Calu3 (cell line): Measurements from ENCODE around the gene TTC13. TPM values are rescaled to one million over a fixed set of nuclear protein-coding genes. Genes with fewer than 3 reads are reported as not detected.

Experiments
- BruUV-seq: library from RNA; stranded (reverse); fragments of 400-500 nt; replicated peaks from 2 replicates; lab custom pipeline; 2021; lab: Mats Ljungman, UMichigan
- CTCF ChIA-PET: fragments of 300-600 bp; sonication (Branson Sonifier 250); formaldehyde crosslinking; loops from one replicate; lab custom pipeline; 2022; ENCODE audit warnings: antibody characterized with exemption; lab: Charles Lee
- DNase-seq: peaks from one replicate; pipeline ENCODE4 v3.0.0; 2022
- H3K27ac Mint-ChIP-seq: one replicate; pipeline ENCODE4 v1.8.0; 2022; ENCODE audit warnings: mixed read lengths; ENCODE audit not compliant: unreplicated experiment
- H3K27me3 Mint-ChIP-seq: one replicate; pipeline ENCODE4 v1.8.0; 2022; ENCODE audit warnings: mixed read lengths; ENCODE audit not compliant: unreplicated experiment
- H3K36me3 Mint-ChIP-seq: one replicate; pipeline ENCODE4 v1.8.0; 2022; ENCODE audit warnings: mild to moderate bottlenecking, moderate library complexity, mixed read lengths; ENCODE audit not compliant: insufficient read depth, unreplicated experiment
- H3K4me1 Mint-ChIP-seq: one replicate; pipeline ENCODE4 v1.8.0; 2022; ENCODE audit warnings: mild to moderate bottlenecking, low read depth, mixed read lengths; ENCODE audit not compliant: unreplicated experiment
- H3K4me3 Mint-ChIP-seq: one replicate; pipeline ENCODE4 v1.8.0; 2022; ENCODE audit warnings: mild to moderate bottlenecking, low read depth, moderate library complexity, mixed read lengths; ENCODE audit not compliant: unreplicated experiment
- H3K9me3 Mint-ChIP-seq: one replicate; pipeline ENCODE4 v1.8.0; 2022; ENCODE audit warnings: low read depth, mixed read lengths; ENCODE audit not compliant: unreplicated experiment
- intact Hi-C: fragments of 100-400 bp; cut with micrococcal nuclease; formaldehyde crosslinking; loops from one replicate; pipeline ENCODE4 v1.10.0; 2022; ENCODE audit not compliant: unreplicated experiment
- total RNA-seq: library from RNA; stranded (reverse); gene quantifications from 2 replicates; pipeline ENCODE4 v1.2.3, GENCODE V29; 2022
- TF ChIP-seq, protein P1 (sequence below): fragments of 200-600 bp; IDR thresholded peaks from one replicate; pipeline ENCODE4 v1.8.0; 2022; ENCODE audit warnings: antibody characterized with exemption; ENCODE audit not compliant: unreplicated experiment

Gene TTC13
- total RNA-seq, 1 experiment from 2014 or later: 35.6 TPM

DNA sequence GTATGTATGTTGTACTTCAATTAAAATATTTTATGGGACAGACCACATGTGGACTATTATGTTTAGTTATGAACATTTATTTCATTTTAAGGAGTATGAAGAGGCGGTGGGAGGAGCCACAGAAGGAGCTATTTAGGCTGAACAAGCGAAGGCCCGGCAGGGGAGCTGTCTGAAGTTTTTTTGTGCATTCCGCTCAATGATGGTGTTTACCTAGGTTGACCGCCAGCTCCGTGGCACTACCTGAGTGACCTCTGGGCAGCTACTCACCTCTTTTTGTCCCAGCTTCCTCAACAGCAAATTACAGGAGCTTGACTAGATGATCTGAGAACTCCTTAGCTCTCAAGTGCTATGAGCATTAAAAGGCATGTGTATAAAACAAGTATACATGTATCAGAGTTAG, 77.7 kb downstream of the TTC13 start:
- DNase-seq: no peak
- H3K27me3 Mint-ChIP-seq: no peaks in the 10 kb centered on the region
- BruUV-seq: no TSS peak
- no peaks in the 10 kb centered on the region for H3K4me1 Mint-ChIP-seq
- H3K27ac Mint-ChIP-seq: no peak overlapping the region
- H3K4me3 Mint-ChIP-seq: no peak overlapping the region
- CTCF ChIA-PET: interaction anchor here (1.2 kb wide), 1 partner anchor 8 kb away, joined by 3 read pairs; no protein-coding TSS in a partner anchor
- no peaks in the 10 kb centered on the region for H3K36me3 Mint-ChIP-seq
- no peaks in the 10 kb centered on the region for H3K9me3 Mint-ChIP-seq
- TF ChIP-seq, protein P1, sequence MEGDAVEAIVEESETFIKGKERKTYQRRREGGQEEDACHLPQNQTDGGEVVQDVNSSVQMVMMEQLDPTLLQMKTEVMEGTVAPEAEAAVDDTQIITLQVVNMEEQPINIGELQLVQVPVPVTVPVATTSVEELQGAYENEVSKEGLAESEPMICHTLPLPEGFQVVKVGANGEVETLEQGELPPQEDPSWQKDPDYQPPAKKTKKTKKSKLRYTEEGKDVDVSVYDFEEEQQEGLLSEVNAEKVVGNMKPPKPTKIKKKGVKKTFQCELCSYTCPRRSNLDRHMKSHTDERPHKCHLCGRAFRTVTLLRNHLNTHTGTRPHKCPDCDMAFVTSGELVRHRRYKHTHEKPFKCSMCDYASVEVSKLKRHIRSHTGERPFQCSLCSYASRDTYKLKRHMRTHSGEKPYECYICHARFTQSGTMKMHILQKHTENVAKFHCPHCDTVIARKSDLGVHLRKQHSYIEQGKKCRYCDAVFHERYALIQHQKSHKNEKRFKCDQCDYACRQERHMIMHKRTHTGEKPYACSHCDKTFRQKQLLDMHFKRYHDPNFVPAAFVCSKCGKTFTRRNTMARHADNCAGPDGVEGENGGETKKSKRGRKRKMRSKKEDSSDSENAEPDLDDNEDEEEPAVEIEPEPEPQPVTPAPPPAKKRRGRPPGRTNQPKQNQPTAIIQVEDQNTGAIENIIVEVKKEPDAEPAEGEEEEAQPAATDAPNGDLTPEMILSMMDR: no peak
- intact Hi-C loops: no loop called here

DNA sequence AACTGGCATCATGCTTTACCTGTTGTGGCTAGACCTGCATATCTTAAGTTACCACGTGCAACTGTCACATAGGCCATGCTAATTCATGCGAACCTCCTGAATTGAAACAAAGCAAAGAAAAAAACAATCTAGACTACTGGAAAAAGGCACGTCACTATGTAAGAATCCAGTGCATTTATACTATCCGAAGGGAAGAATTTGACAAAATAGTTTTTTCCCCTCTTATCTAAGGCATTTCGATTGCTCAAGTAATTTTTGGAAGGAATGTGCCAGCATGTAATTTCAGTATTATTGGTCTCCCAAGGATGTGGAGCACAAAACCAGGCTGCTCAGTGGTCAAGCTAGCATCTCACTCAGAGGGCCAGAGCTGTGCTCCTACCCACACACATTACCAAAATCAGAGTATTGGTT, 78.8 kb downstream of the TTC13 start:
- TF ChIP-seq, protein P1: no peak
- no peak for DNase-seq
- Mint-ChIP-seq H3K9me3 (no peaks in the 10 kb centered on the region), H3K36me3 (no peaks in the 10 kb centered on the region), H3K27ac (no peak overlapping the region), H3K27me3 (no peaks in the 10 kb centered on the region), H3K4me3 (no peak overlapping the region), H3K4me1 (no peaks in the 10 kb centered on the region)
- BruUV-seq: no TSS peak
- CTCF ChIA-PET: no interaction called here
- intact Hi-C loops: no loop called here

DNA sequence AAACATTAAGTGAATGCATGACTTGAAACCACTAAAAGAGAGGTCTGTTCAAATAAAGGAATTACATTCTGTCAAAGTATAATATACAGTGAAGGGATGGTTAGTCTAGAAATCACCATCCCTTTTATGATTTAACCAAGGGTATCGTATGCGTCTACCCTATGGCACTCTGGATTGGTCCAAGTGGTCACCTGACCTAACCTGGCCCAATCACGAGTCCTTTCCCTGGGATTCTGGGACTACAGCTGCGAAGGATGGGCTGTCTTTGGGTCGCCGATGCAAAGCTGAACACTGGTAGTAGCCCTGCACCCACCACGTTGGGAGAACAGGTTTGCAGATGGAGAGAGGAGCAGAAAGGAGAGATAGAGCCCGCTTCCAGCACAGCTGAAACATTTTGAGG, 79.9 kb downstream of the TTC13 start:
- H3K9me3 Mint-ChIP-seq: no peaks in the 10 kb centered on the region
- H3K36me3 Mint-ChIP-seq: no peaks in the 10 kb centered on the region
- TF ChIP-seq, protein P1: no peak
- no TSS peak for BruUV-seq
- no peaks in the 10 kb centered on the region for H3K4me1 Mint-ChIP-seq
- no peak overlapping the region for H3K27ac Mint-ChIP-seq
- CTCF ChIA-PET: no interaction called here
- H3K4me3 Mint-ChIP-seq: no peak overlapping the region
- intact Hi-C loops: no loop called here
- DNase-seq: no peak
- no peaks in the 10 kb centered on the region for H3K27me3 Mint-ChIP-seq

DNA sequence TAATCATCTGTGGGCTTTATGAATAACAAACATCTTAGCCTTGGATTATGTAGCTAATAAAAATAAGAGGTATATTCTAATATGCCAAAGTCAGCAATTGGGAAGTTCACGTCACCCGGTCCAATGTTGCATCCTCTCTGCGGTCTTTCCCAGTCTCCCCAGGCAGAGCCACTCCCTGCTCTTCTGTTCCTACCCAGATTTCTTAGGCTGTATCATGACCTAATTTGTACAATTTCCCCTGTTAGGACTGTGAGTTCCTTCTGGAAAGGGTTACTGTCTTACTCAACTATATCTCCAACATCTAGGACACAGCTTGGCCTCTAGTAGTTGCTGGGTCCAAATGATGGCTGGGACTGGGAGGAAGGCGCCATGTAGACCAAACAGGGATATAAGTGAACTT, 80.5 kb downstream of the TTC13 start:
- Mint-ChIP-seq H3K9me3 (no peaks in the 10 kb centered on the region), H3K27ac (no peak overlapping the region), H3K36me3 (no peaks in the 10 kb centered on the region), H3K4me1 (no peaks in the 10 kb centered on the region), H3K4me3 (no peak overlapping the region), H3K27me3 (no peaks in the 10 kb centered on the region)
- intact Hi-C loops: no loop called here
- TF ChIP-seq, protein P1: no peak
- CTCF ChIA-PET: no interaction called here
- DNase-seq: no peak
- BruUV-seq: TSS peak; percentile 28
